GM23338 (cell line): ENCODE results near the gene CNIH3. TPM values are rescaled to one million over a fixed set of nuclear protein-coding genes. Genes with fewer than 3 reads are reported as not detected.

Experiments
- ATAC-seq: fragments of 200-7000 bp; cut with Tn5 transposase; 3 replicates; pipeline ENCODE4 v1.9.1; 2020
- DNase-seq: peaks from one replicate; pipeline ENCODE4 v3.0.0-alpha.2; 2015; ENCODE audit warnings: low spot score
- H2AFZ ChIP-seq: fragments of 200-600 bp; sonication (generic); 2 replicates; pipeline ENCODE4 v1.8.0; 2016; ENCODE audit warnings: antibody characterized with exemption, mild to moderate bottlenecking, moderate library complexity
- H3F3A ChIP-seq: fragments of 200-600 bp; sonication (generic); replicated peaks from 2 replicates; pipeline ENCODE4 v1.8.0; 2017; ENCODE audit warnings: antibody characterized with exemption, mixed run types, low read depth
- H3K27ac ChIP-seq: fragments of 200-600 bp; sonication (generic); 2 replicates; pipeline ENCODE4 v1.6.1; 2016; ENCODE audit warnings: low read depth
- H3K27me3 ChIP-seq: fragments of 200-600 bp; sonication (generic); 2 replicates; pipeline ENCODE4 v1.8.0; 2016; ENCODE audit warnings: mild to moderate bottlenecking, mixed run types, moderate library complexity; ENCODE audit not compliant: insufficient read depth
- H3K36me3 ChIP-seq: fragments of 200-600 bp; sonication (generic); 2 replicates; pipeline ENCODE4 v1.8.0; 2016; ENCODE audit warnings: mild to moderate bottlenecking; ENCODE audit not compliant: insufficient read depth
- H3K4me1 ChIP-seq: fragments of 200-600 bp; sonication (generic); 2 replicates; pipeline ENCODE4 v1.8.0; 2016; ENCODE audit warnings: mild to moderate bottlenecking, moderate library complexity; ENCODE audit not compliant: insufficient read depth
- H3K4me2 ChIP-seq: fragments of 200-600 bp; sonication (generic); 2 replicates; pipeline ENCODE4 v1.7.1; 2017; ENCODE audit warnings: mixed run types
- H3K4me3 ChIP-seq: fragments of 200-600 bp; sonication (generic); 2 replicates; pipeline ENCODE4 v1.6.1; 2016; ENCODE audit warnings: mixed run types
- H3K79me2 ChIP-seq: fragments of 200-600 bp; sonication (generic); replicated peaks from 2 replicates; pipeline ENCODE4 v1.8.0; 2017; ENCODE audit warnings: mild to moderate bottlenecking; ENCODE audit not compliant: insufficient read depth
- H3K9me2 ChIP-seq: fragments of 200-600 bp; sonication (generic); 2 replicates; pipeline ENCODE4 v1.8.0; 2017; ENCODE audit not compliant: insufficient read depth
- H4K20me1 ChIP-seq: fragments of 200-600 bp; sonication (generic); replicated peaks from 2 replicates; pipeline ENCODE4 v1.8.0; 2017; ENCODE audit warnings: mild to moderate bottlenecking; ENCODE audit not compliant: insufficient read depth
- H3K27ac Mint-ChIP-seq: 2 replicates; pipeline ENCODE4 v1.8.0; 2020; ENCODE audit warnings: inconsistent platforms, mild to moderate bottlenecking, moderate library complexity, mixed read lengths
- H3K27me3 Mint-ChIP-seq: 3 replicates; pipeline ENCODE4 v1.8.0; 2022; ENCODE audit warnings: low read depth, mild to moderate bottlenecking, moderate library complexity, mixed read lengths, inconsistent platforms; ENCODE audit not compliant: insufficient read depth, poor library complexity
- H3K36me3 Mint-ChIP-seq: 3 replicates; pipeline ENCODE4 v1.8.0; 2021; ENCODE audit warnings: low read depth, mild to moderate bottlenecking, inconsistent platforms, moderate library complexity, mixed read lengths
- H3K4me1 Mint-ChIP-seq: 3 replicates; pipeline ENCODE4 v1.8.0; 2020; ENCODE audit warnings: mild to moderate bottlenecking, inconsistent platforms, mixed read lengths
- H3K4me3 Mint-ChIP-seq: 3 replicates; pipeline ENCODE4 v1.8.0; 2021; ENCODE audit warnings: moderate library complexity, mild to moderate bottlenecking, inconsistent platforms, mixed read lengths
- H3K9me3 Mint-ChIP-seq: 3 replicates; pipeline ENCODE4 v1.8.0; 2020; ENCODE audit warnings: moderate library complexity, mild to moderate bottlenecking, inconsistent platforms, mixed read lengths
- CREB1 ChIP-seq: fragments of 250-450 bp; sonication (Bioruptor Pico); IDR thresholded peaks from 2 replicates; pipeline ENCODE4 v1.5.0; 2020; ENCODE audit warnings: low read depth, mild to moderate bottlenecking, moderate library complexity
- EZH2 ChIP-seq: fragments of 200-600 bp; sonication (generic); IDR thresholded peaks from one replicate; pipeline ENCODE4 v1.8.0; 2017; ENCODE audit warnings: antibody characterized with exemption, mild to moderate bottlenecking, low read depth; ENCODE audit not compliant: unreplicated experiment
- NANOG ChIP-seq: IDR thresholded peaks from 2 replicates; pipeline ENCODE4 v1.6.1; 2016; ENCODE audit warnings: antibody characterized with exemption, borderline replicate concordance
- POLR2AphosphoS5 ChIP-seq: IDR thresholded peaks from 2 replicates; pipeline ENCODE4 v1.6.1; 2016; ENCODE audit warnings: antibody characterized with exemption, low read depth
- STAT1 ChIP-seq: IDR thresholded peaks from one replicate; pipeline ENCODE4 v1.6.1; 2016; ENCODE audit warnings: antibody characterized with exemption; ENCODE audit not compliant: unreplicated experiment
- polyA plus RNA-seq: library from polyadenylated mRNA; unstranded; fragments of >200 nt; fragmentation: Nextera tagmentation; extraction: Ambion mirVana; gene quantifications from 2 replicates; pipeline ENCODE4 v1.2.1, GENCODE V29; 2016
- total RNA-seq: library from RNA; depleted of rRNA; stranded (reverse); fragments of >200 nt; shearing (Covaris generic); gene quantifications from 2 replicates; pipeline ENCODE4 v1.2.3, GENCODE V29; 2014
- TF ChIP-seq, protein P1 (sequence below): fragments of 250-450 bp; sonication (Bioruptor Pico); IDR thresholded peaks from 2 replicates; pipeline ENCODE4 v1.5.0; 2020; ENCODE audit warnings: mild to moderate bottlenecking, moderate library complexity
- TF ChIP-seq, protein P2 (sequence below): IDR thresholded peaks from 2 replicates; pipeline ENCODE4 v1.6.1; 2016; ENCODE audit warnings: antibody characterized with exemption
- TF ChIP-seq, protein P3 (sequence below), 2 experiments: fragments of 200-600 bp in 1 of 2; sonication (generic) in 1 of 2; conservative IDR thresholded peaks; 2 replicates each; pipeline versions ENCODE4 v1.5.1 to v1.6.1; 2016 to 2017; ENCODE audit warnings: antibody characterized with exemption in 2 of 2, low read depth in 2 of 2, mild to moderate bottlenecking in 2 of 2, moderate library complexity in 1 of 2

Gene CNIH3
- total and polyA plus RNA-seq, 2 experiments from 2014 or later = 3.6 to 5.1 TPM

DNA sequence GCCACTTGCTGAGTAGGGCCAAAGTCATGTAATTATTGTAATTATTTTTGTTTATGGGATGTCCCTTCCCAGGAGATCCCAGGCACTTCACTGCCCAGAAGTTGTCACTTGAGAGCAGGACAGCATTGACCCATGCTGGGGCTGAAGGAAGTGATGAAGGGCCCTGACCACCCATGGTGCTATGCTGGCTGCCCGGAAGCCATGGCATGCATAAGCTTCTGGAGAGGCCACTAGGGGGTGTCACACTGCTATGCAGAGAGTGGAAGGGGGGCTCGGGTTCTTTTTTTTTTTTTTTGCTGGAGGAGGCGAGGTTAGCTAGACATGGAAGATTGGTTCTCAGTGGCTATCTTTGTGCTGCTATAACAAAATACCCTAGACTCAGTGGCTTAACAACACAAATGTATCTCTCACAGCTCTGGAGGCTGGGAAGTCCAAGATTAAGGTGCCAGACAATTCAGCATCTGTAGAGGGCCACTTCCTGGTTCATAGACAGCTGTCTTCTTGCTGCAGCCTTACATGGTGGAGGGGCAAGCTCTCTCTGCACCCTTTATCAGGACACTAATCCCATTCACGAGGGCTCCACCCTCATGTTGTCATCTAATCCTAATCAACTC lies 84.9 kb downstream of the CNIH3 start (continued):
- TF ChIP-seq, protein P1, sequence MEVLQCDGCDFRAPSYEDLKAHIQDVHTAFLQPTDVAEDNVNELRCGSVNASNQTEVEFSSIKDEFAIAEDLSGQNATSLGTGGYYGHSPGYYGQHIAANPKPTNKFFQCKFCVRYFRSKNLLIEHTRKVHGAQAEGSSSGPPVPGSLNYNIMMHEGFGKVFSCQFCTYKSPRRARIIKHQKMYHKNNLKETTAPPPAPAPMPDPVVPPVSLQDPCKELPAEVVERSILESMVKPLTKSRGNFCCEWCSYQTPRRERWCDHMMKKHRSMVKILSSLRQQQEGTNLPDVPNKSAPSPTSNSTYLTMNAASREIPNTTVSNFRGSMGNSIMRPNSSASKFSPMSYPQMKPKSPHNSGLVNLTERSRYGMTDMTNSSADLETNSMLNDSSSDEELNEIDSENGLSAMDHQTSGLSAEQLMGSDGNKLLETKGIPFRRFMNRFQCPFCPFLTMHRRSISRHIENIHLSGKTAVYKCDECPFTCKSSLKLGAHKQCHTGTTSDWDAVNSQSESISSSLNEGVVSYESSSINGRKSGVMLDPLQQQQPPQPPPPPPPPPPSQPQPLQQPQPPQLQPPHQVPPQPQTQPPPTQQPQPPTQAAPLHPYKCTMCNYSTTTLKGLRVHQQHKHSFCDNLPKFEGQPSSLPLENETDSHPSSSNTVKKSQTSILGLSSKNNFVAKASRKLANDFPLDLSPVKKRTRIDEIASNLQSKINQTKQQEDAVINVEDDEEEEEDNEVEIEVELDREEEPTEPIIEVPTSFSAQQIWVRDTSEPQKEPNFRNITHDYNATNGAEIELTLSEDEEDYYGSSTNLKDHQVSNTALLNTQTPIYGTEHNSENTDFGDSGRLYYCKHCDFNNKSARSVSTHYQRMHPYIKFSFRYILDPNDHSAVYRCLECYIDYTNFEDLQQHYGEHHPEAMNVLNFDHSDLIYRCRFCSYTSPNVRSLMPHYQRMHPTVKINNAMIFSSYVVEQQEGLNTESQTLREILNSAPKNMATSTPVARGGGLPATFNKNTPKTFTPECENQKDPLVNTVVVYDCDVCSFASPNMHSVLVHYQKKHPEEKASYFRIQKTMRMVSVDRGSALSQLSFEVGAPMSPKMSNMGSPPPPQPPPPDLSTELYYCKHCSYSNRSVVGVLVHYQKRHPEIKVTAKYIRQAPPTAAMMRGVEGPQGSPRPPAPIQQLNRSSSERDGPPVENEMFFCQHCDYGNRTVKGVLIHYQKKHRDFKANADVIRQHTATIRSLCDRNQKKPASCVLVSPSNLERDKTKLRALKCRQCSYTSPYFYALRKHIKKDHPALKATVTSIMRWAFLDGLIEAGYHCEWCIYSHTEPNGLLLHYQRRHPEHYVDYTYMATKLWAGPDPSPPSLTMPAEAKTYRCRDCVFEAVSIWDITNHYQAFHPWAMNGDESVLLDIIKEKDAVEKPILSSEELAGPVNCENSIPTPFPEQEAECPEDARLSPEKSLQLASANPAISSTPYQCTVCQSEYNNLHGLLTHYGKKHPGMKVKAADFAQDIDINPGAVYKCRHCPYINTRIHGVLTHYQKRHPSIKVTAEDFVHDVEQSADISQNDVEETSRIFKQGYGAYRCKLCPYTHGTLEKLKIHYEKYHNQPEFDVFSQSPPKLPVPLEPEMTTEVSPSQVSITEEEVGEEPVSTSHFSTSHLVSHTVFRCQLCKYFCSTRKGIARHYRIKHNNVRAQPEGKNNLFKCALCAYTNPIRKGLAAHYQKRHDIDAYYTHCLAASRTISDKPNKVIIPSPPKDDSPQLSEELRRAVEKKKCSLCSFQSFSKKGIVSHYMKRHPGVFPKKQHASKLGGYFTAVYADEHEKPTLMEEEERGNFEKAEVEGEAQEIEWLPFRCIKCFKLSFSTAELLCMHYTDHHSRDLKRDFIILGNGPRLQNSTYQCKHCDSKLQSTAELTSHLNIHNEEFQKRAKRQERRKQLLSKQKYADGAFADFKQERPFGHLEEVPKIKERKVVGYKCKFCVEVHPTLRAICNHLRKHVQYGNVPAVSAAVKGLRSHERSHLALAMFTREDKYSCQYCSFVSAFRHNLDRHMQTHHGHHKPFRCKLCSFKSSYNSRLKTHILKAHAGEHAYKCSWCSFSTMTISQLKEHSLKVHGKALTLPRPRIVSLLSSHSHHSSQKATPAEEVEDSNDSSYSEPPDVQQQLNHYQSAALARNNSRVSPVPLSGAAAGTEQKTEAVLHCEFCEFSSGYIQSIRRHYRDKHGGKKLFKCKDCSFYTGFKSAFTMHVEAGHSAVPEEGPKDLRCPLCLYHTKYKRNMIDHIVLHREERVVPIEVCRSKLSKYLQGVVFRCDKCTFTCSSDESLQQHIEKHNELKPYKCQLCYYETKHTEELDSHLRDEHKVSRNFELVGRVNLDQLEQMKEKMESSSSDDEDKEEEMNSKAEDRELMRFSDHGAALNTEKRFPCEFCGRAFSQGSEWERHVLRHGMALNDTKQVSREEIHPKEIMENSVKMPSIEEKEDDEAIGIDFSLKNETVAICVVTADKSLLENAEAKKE = 0 out of 2 replicates have a peak, but pooled peaks have one; percentile 22

- Mint-ChIP-seq H3K9me3 (no peaks in the 10 kb centered on the region; the same call in 2 of the 3 replicates), H3K27ac (no peak overlapping the region), H3K4me3 (no peak overlapping the region), H3K4me1 (peaks cover 15% of the 10 kb centered on the region), H3K36me3 (no peaks in the 10 kb centered on the region), H3K27me3 (peaks cover 7% of the 10 kb centered on the region)
- no peak for DNase-seq
- no peaks in the 10 kb centered on the region for H3K9me2 ChIP-seq
- H2AFZ ChIP-seq = no peak overlapping the region
- H3F3A ChIP-seq = no peaks in the 10 kb centered on the region
- H3K4me3 ChIP-seq = no peak overlapping the region
- no peaks in the 10 kb centered on the region for H4K20me1 ChIP-seq
- H3K79me2 ChIP-seq = no peaks in the 10 kb centered on the region
- H3K27me3 ChIP-seq = no peaks in the 10 kb centered on the region
- H3K4me1 ChIP-seq = peaks cover 13% of the 10 kb centered on the region
- peak; percentile 35 for ATAC-seq
- H3K27ac ChIP-seq = no peak overlapping the region
- no peaks in the 10 kb centered on the region for H3K36me3 ChIP-seq
- H3K4me2 ChIP-seq = no peak overlapping the region
- TF ChIP-seq STAT1 (no peak), CREB1 (CRISPR knock-in tag) (no peak), EZH2 (no peak), POLR2AphosphoS5 (no peak), NANOG (no peak)
- TF ChIP-seq, protein P2, sequence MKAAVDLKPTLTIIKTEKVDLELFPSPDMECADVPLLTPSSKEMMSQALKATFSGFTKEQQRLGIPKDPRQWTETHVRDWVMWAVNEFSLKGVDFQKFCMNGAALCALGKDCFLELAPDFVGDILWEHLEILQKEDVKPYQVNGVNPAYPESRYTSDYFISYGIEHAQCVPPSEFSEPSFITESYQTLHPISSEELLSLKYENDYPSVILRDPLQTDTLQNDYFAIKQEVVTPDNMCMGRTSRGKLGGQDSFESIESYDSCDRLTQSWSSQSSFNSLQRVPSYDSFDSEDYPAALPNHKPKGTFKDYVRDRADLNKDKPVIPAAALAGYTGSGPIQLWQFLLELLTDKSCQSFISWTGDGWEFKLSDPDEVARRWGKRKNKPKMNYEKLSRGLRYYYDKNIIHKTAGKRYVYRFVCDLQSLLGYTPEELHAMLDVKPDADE = no peak
- TF ChIP-seq, protein P3, sequence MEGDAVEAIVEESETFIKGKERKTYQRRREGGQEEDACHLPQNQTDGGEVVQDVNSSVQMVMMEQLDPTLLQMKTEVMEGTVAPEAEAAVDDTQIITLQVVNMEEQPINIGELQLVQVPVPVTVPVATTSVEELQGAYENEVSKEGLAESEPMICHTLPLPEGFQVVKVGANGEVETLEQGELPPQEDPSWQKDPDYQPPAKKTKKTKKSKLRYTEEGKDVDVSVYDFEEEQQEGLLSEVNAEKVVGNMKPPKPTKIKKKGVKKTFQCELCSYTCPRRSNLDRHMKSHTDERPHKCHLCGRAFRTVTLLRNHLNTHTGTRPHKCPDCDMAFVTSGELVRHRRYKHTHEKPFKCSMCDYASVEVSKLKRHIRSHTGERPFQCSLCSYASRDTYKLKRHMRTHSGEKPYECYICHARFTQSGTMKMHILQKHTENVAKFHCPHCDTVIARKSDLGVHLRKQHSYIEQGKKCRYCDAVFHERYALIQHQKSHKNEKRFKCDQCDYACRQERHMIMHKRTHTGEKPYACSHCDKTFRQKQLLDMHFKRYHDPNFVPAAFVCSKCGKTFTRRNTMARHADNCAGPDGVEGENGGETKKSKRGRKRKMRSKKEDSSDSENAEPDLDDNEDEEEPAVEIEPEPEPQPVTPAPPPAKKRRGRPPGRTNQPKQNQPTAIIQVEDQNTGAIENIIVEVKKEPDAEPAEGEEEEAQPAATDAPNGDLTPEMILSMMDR (conservative IDR thresholded peaks at IDR 0.05; ENCODE audit: low read depth in 2 of 2) = no peak
Observed at GRCh38 chr1:224703702-224704101, 87.6 kb downstream of the CNIH3 start.
